Uterus (tissue), 2 donors: ENCODE results near the gene GID4.

Experiments used
- CTCF ChIP-seq, 4 experiments: fragments of 200-600 bp in 2 of 4; fragments of 450-650 bp in 2 of 4; sonication (generic) in 2 of 4; IDR thresholded peaks; one replicate each; pipeline ENCODE4 v1.5.1; 2016 to 2019; ENCODE audit warnings: antibody characterized with exemption in 4 of 4, mild to moderate bottlenecking in 2 of 4, moderate library complexity in 1 of 4
- POLR2A ChIP-seq, 2 donors: fragments of 450-650 bp; IDR thresholded peaks; one replicate each; pipeline ENCODE4 v1.6.1; 2016; ENCODE audit warnings: antibody characterized with exemption in 2 of 2, mild to moderate bottlenecking in 1 of 2, moderate library complexity in 1 of 2

- TF ChIP-seq CTCF (IDR thresholded peaks at IDR 0.05) (no peak), POLR2A (IDR thresholded peaks at IDR 0.05) (no peak)
These were observed 19.4 kb upstream of the GID4 start for GRCh38 chr17:18019838-18020154.
